ENCODE measurements around the gene RHBDL1. TPM values are rescaled to one million over a fixed set of nuclear protein-coding genes. Genes with fewer than 3 reads are reported as not detected.

RHBDL1 gene
- total and polyA plus RNA-seq, 2 donors (not counting 3 experiments of a cell fraction or from before 2014, with no cell fraction given), result 1.1 to 1.8 TPM

DNA sequence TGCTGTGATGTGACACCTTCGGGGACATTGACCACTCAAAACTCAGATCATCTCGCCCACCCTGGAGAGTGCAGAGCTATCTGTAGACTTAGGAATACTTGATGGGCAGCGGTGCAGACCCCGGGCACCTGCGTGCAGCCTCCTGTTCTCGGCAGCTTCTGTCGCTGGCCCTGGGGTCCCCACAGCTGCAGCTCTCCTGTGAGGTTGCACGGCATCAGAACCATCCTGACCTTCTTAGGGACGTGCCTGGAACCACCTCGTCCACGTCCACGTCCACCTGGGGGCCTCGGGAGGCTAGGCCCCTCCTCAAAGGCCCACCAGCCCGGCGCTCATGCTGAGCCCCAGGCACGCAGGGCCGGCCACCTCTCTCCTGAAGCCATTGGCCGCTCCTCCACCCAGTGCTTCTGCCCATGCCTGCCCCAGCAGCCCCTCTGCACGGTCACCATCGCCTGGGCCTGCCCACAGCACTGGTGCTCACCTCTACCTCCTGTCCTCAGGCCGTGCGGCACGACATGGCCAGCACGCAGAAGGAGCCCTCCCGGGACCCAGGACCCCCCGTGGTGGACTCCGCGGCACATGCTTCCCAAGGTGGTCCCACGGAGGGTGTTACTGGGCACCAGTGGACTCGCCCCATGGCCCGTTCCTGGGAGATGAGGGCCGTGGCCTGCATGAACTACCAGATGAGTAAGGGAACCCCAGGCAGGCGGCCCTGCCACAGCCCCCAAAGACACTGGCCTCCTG is 47.0 kb upstream of the RHBDL1 start:
- ChIA-PET POLR2A (no interaction called here), CTCF (no interaction called here)
- intact Hi-C loops (cut with micrococcal nuclease) (no loop called here), dilution Hi-C loops (cut with MboI; ENCODE audit: extremely low pct_ligation_motif_present, low sequenced_read_pairs) (no loop called here)
- H3K36me3 ChIP-seq (ENCODE audit: control insufficient read depth in 2 of 2, extremely low read depth in 1 of 2, insufficient read depth in 2 of 2, low read length in 2 of 2), result peaks cover 0 to 5% of the 10 kb centered on the region in 2 experiments
- no peaks in the 10 kb centered on the region for H3K27me3 ChIP-seq (ENCODE audit: control insufficient read depth in 2 of 2, insufficient read depth in 2 of 2, low read length in 2 of 2)
- no peak overlapping the region for H3K4me3 ChIP-seq (replicated peaks in 1 of 3; ENCODE audit: insufficient read depth in 1 of 3, low read depth in 1 of 3, low read length in 3 of 3)
- DNase-seq (ENCODE audit: low read depth, low spot score) (no peak), FAIRE-seq (no peak)
- no peak overlapping the region for H3K9ac ChIP-seq (replicated peaks; ENCODE audit: extremely low read depth, insufficient read depth, low read length)
- H3K79me2 ChIP-seq (ENCODE audit: control insufficient read depth, insufficient read depth, low read length), result no peaks in the 10 kb centered on the region
- no peak overlapping the region for H3K4me2 ChIP-seq (ENCODE audit: insufficient read depth, low read length)
- no peak overlapping the region for H3K27ac ChIP-seq (ENCODE audit: insufficient read depth, low read depth, low read length)
- peaks cover 3% of the 10 kb centered on the region for H3K4me1 ChIP-seq (ENCODE audit: control insufficient read depth, extremely low read depth, insufficient read depth, low read length)
- BruUV-seq (replicated peaks), result no TSS peak
- H2AFZ ChIP-seq (ENCODE audit: low read depth, low read length), result no peak overlapping the region
- H3K9me3 ChIP-seq (replicated peaks; ENCODE audit: control insufficient read depth, insufficient read depth, low read length), result no peaks in the 10 kb centered on the region
- no peaks in the 10 kb centered on the region for H3K9me1 ChIP-seq (replicated peaks; ENCODE audit: control insufficient read depth, extremely low read depth, insufficient read depth, low read length)
- H4K20me1 ChIP-seq (replicated peaks; ENCODE audit: control insufficient read depth, extremely low read depth, insufficient read depth, low read length), result no peaks in the 10 kb centered on the region
- no peak for TF ChIP-seq JUN (IDR thresholded peaks at IDR 0.05; ENCODE audit: borderline replicate concordance, insufficient read depth, insufficient read length, low read depth)
- TF ChIP-seq POLR2A (IDR thresholded peaks at IDR 0.05; ENCODE audit: low read depth, low read length), result no peak
- TF ChIP-seq EZH2 (IDR thresholded peaks at IDR 0.05; ENCODE audit: borderline replicate concordance, low read depth, low read length, severe bottlenecking), result no peak
- TF ChIP-seq GATA2 (IDR thresholded peaks at IDR 0.05; ENCODE audit: insufficient read depth, insufficient read length, low read depth, low read length), result no peak
- no peak for TF ChIP-seq POLR2AphosphoS5 (IDR thresholded peaks at IDR 0.05; ENCODE audit: insufficient read depth, low read depth, low read length)
- TF ChIP-seq FOS (IDR thresholded peaks at IDR 0.05; ENCODE audit: borderline replicate concordance, insufficient read depth, low read length), result no peak
- TF ChIP-seq MAX (IDR thresholded peaks at IDR 0.05; ENCODE audit: insufficient read depth, insufficient read length), result no peak
- TF ChIP-seq MYC (IDR thresholded peaks at IDR 0.05; ENCODE audit: low read depth, low read length), result no peak
- TF ChIP-seq, protein P1, sequence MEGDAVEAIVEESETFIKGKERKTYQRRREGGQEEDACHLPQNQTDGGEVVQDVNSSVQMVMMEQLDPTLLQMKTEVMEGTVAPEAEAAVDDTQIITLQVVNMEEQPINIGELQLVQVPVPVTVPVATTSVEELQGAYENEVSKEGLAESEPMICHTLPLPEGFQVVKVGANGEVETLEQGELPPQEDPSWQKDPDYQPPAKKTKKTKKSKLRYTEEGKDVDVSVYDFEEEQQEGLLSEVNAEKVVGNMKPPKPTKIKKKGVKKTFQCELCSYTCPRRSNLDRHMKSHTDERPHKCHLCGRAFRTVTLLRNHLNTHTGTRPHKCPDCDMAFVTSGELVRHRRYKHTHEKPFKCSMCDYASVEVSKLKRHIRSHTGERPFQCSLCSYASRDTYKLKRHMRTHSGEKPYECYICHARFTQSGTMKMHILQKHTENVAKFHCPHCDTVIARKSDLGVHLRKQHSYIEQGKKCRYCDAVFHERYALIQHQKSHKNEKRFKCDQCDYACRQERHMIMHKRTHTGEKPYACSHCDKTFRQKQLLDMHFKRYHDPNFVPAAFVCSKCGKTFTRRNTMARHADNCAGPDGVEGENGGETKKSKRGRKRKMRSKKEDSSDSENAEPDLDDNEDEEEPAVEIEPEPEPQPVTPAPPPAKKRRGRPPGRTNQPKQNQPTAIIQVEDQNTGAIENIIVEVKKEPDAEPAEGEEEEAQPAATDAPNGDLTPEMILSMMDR (IDR thresholded peaks at IDR 0.05; ENCODE audit: extremely low read depth in 1 of 2, insufficient read depth in 1 of 2, low read depth in 1 of 2, low read length in 2 of 2), result no peak

All from endothelial cell of umbilical vein (primary cell).